B cell (primary cell): ENCODE measurements around the gene SNCA. TPM values are rescaled to one million over a fixed set of nuclear protein-coding genes. Genes with fewer than 3 reads are reported as not detected.

Source experiments
- ATAC-seq: fragments of 200-7000 bp; cut with Tn5 transposase; one replicate; pipeline ENCODE4 v1.10.0; 2021; ENCODE audit warnings: low read depth, mild to moderate bottlenecking, moderate number of reproducible peaks, moderate library complexity
- CTCF ChIA-PET: fragments of 350-600 bp; sonication (Branson Sonifier 250); formaldehyde crosslinking; loops from one replicate; lab custom pipeline; 2021; ENCODE audit warnings: antibody characterized with exemption, inconsistent platforms; lab: Charles Lee
- POLR2A ChIA-PET: fragments of 350-600 bp; sonication (Branson Sonifier 250); formaldehyde crosslinking; loops from one replicate; lab custom pipeline; 2021; ENCODE audit warnings: antibody characterized with exemption; lab: Charles Lee
- DNase-seq: peaks from one replicate; pipeline ENCODE4 v3.0.0; 2013
- H2AFZ ChIP-seq: 2 replicates; pipeline ENCODE4 v1.6.1; 2012; ENCODE audit warnings: mild to moderate bottlenecking, low read depth, low read length; ENCODE audit not compliant: insufficient read depth, poor library complexity, severe bottlenecking
- H3K27ac ChIP-seq, 2 donors: 1 replicate in 1 of 2; 2 replicates in 1 of 2; pipeline ENCODE4 v1.5.1; 2012 to 2013; ENCODE audit warnings: low read length in 2 of 2, mild to moderate bottlenecking in 2 of 2, moderate library complexity in 1 of 2
- H3K27me3 ChIP-seq, 4 experiments: fragments of 200-600 bp in 1 of 4; sonication (generic) in 1 of 4; replicated peaks in 1 of 4; 1 replicate in 2 of 4; 2 replicates in 2 of 4; pipeline versions ENCODE4 v1.6.1 to v1.7.0; 2013 to 2016; ENCODE audit warnings: low read length in 3 of 4, mild to moderate bottlenecking in 2 of 4, mixed read lengths in 1 of 4, moderate library complexity in 1 of 4; ENCODE audit not compliant: insufficient read depth in 4 of 4, control insufficient read depth in 3 of 4; ENCODE audit errors: control extremely low read depth in 1 of 4
- H3K36me3 ChIP-seq, 2 experiments: replicated peaks in 1 of 2; 1 replicate in 1 of 2; 2 replicates in 1 of 2; pipeline versions ENCODE4 v1.6.1 to v1.7.1; 2013; ENCODE audit warnings: low read length in 1 of 2; ENCODE audit not compliant: insufficient read depth in 2 of 2, control insufficient read depth in 1 of 2; ENCODE audit errors: control extremely low read depth in 1 of 2, extremely low read depth in 1 of 2
- H3K4me1 ChIP-seq, 2 donors: fragments of 200-600 bp in 1 of 2; sonication (generic) in 1 of 2; 1 replicate in 1 of 2; 2 replicates in 1 of 2; pipeline versions ENCODE4 v1.5.1 to v1.6.1; 2013 to 2017; ENCODE audit warnings: low read length in 2 of 2; ENCODE audit not compliant: control insufficient read depth in 2 of 2, insufficient read depth in 2 of 2
- H3K4me2 ChIP-seq: replicated peaks from 2 replicates; pipeline ENCODE3; 2012; ENCODE audit warnings: mild to moderate bottlenecking, low read depth, low read length; ENCODE audit not compliant: poor library complexity, severe bottlenecking
- H3K4me3 ChIP-seq, 5 experiments: fragments of 200-600 bp in 1 of 5; sonication (generic) in 1 of 5; 1 replicate in 3 of 5; 2 replicates in 2 of 5; pipeline versions ENCODE4 v1.5.1 to v1.7.0; 2011 to 2016; ENCODE audit warnings: low read length in 4 of 5, mild to moderate bottlenecking in 4 of 5, low read depth in 2 of 5, control low read depth in 1 of 5, moderate library complexity in 1 of 5; ENCODE audit not compliant: insufficient read depth in 1 of 5; ENCODE audit errors: control extremely low read depth in 1 of 5, extremely low read depth in 1 of 5
- H3K79me2 ChIP-seq: fragments of 200-600 bp; sonication (generic); one replicate; pipeline ENCODE4 v1.6.0; 2016; ENCODE audit warnings: low read length; ENCODE audit not compliant: control insufficient read depth, insufficient read depth
- H3K9ac ChIP-seq: fragments of 200-600 bp; sonication (generic); 2 replicates; pipeline ENCODE4 v1.6.1; 2017; ENCODE audit warnings: mild to moderate bottlenecking, low read length, moderate library complexity
- H3K9me3 ChIP-seq, 3 donors: one replicate each; pipeline versions ENCODE4 v1.6.1 to v1.7.1; 2013; ENCODE audit warnings: low read length in 2 of 3; ENCODE audit not compliant: control insufficient read depth in 2 of 3, insufficient read depth in 1 of 3; ENCODE audit errors: control extremely low read depth in 1 of 3
- H4K20me1 ChIP-seq: 2 replicates; pipeline ENCODE4 v1.6.0; 2012; ENCODE audit warnings: mild to moderate bottlenecking, low read length; ENCODE audit not compliant: insufficient read depth, control insufficient read depth, poor library complexity, severe bottlenecking
- H3K27ac Mint-ChIP-seq: one replicate; pipeline ENCODE4 v1.8.0; 2021; ENCODE audit warnings: mixed read lengths
- H3K27me3 Mint-ChIP-seq: one replicate; pipeline ENCODE4 v1.8.0; 2021; ENCODE audit warnings: mixed read lengths
- H3K4me1 Mint-ChIP-seq: one replicate; pipeline ENCODE4 v1.8.0; 2021; ENCODE audit warnings: mixed read lengths
- H3K4me3 Mint-ChIP-seq: one replicate; pipeline ENCODE4 v1.8.0; 2021; ENCODE audit warnings: mixed read lengths
- H3K9me3 Mint-ChIP-seq: one replicate; pipeline ENCODE4 v1.8.0; 2022; ENCODE audit warnings: mixed read lengths; ENCODE audit not compliant: insufficient read depth
- CTCF ChIP-seq: fragments of 200-600 bp; IDR thresholded peaks from one replicate; pipeline ENCODE4 v1.8.0; 2022; ENCODE audit warnings: antibody characterized with exemption, mild to moderate bottlenecking
- EZH2 ChIP-seq: IDR thresholded peaks from 2 replicates; pipeline ENCODE4 v1.6.1; 2012; ENCODE audit warnings: borderline replicate concordance, low read depth, mild to moderate bottlenecking, moderate library complexity, low read length; ENCODE audit not compliant: insufficient read depth, poor library complexity, severe bottlenecking
- whole genome bisulfite sequencing: methylation state at CpG from one replicate; pipeline ENCODE4 v1.1.5; 2013; ENCODE audit warnings: missing lambda C conversion rate; ENCODE audit not compliant: insufficient coverage; 5-methylcytosine and 5-hydroxymethylcytosine counted together
- intact Hi-C: fragments of 100-400 bp; cut with micrococcal nuclease; formaldehyde crosslinking; loops from one replicate; pipeline ENCODE4 v1.10.0; 2022
- polyA plus RNA-seq: library from polyadenylated mRNA; depleted of rRNA; stranded (reverse); fragments of >200 nt; gene quantifications from 2 replicates; pipeline ENCODE4 v1.2.3, GENCODE V29; 2012
- total RNA-seq, 2 donors: library from RNA; stranded (reverse); fragments of 120-200 nt in 1 of 2; gene quantifications; 1 replicate in 1 of 2; 2 replicates in 1 of 2; pipeline versions ENCODE4 v1.2.3 to v1.2.4, GENCODE V29; 2013 to 2022

Gene SNCA
- total and polyA plus RNA-seq, 2 donors (not counting 1 experiment from before 2014, with no cell fraction given), result 0.48 to 1.3 TPM

- Histone ChIP-seq H3K4me1 (no peaks in the 10 kb centered on the region), H3K9me3 (no peaks in the 10 kb centered on the region), H3K4me3 (no peak overlapping the region), H2AFZ (no peak overlapping the region), H3K4me2 (no peak overlapping the region), H3K27ac (no peak overlapping the region), H3K79me2 (no peaks in the 10 kb centered on the region), H3K9ac (no peak overlapping the region), H3K27me3 (no peaks in the 10 kb centered on the region), H3K36me3 (no peaks in the 10 kb centered on the region), H4K20me1 (no peaks in the 10 kb centered on the region)
- Mint-ChIP-seq H3K9me3 (no peaks in the 10 kb centered on the region), H3K27ac (no peak overlapping the region), H3K4me3 (no peak overlapping the region), H3K4me1 (no peaks in the 10 kb centered on the region), H3K27me3 (no peaks in the 10 kb centered on the region)
- no CpG with 5 or more reads among the region's 2 CpGs for WGBS
- DNase-seq (no peak), ATAC-seq (no peak)
- CTCF ChIA-PET, result no interaction called here
- intact Hi-C loops, result no loop called here
- POLR2A ChIA-PET, result no interaction called here
- TF ChIP-seq EZH2 (no peak), CTCF (no peak)
Measured at GRCh38 chr4:89784686-89785231, 52.2 kb downstream of the SNCA start.

- Histone ChIP-seq H3K4me2 (no peak overlapping the region), H3K27me3 (no peaks in the 10 kb centered on the region), H3K36me3 (no peaks in the 10 kb centered on the region), H3K9me3 (peaks cover 0 to 1% (median 0%) of the 10 kb centered on the region in 3 donors), H3K27ac (no peak overlapping the region), H3K4me3 (no peak overlapping the region), H3K9ac (no peak overlapping the region), H3K79me2 (no peaks in the 10 kb centered on the region), H2AFZ (no peak overlapping the region), H3K4me1 (no peaks in the 10 kb centered on the region), H4K20me1 (no peaks in the 10 kb centered on the region)
- no peak for TF ChIP-seq CTCF
- no peak for TF ChIP-seq EZH2
- Mint-ChIP-seq H3K4me1 (no peaks in the 10 kb centered on the region), H3K27me3 (no peaks in the 10 kb centered on the region), H3K4me3 (no peak overlapping the region), H3K9me3 (peaks cover 4% of the 10 kb centered on the region), H3K27ac (no peak overlapping the region)
- DNase-seq (no peak), ATAC-seq (no peak)
- intact Hi-C loops, result no loop called here
- WGBS, result 100% methylated on average over 1 of the region's 2 CpGs
- CTCF ChIA-PET, result no interaction called here
- POLR2A ChIA-PET, result no interaction called here
Measured at GRCh38 chr4:89781321-89781720, 55.6 kb downstream of the SNCA start.
